K562 (cell line): ENCODE results near the gene CERS2. TPM values are rescaled to one million over a fixed set of nuclear protein-coding genes. Genes with fewer than 3 reads are reported as not detected.

Experiments used
- ATAC-seq: fragments of 200-7000 bp; cut with Tn5 transposase; 3 replicates; pipeline ENCODE4 v1.9.1; 2020; ENCODE audit warnings: moderate library complexity
- BruUV-seq: library from RNA; stranded (reverse); fragments of 400-500 nt; replicated peaks from 2 replicates; lab custom pipeline; 2021; lab: Mats Ljungman, UMichigan
- CTCF ChIA-PET: fragments of 300-600 bp; formaldehyde crosslinking; extraction: SDS; loops from one replicate; lab custom pipeline; 2021; ENCODE audit warnings: low intra/inter-chr PET ratio; lab: Yijun Ruan, JAX
- POLR2A ChIA-PET: fragments of 300-600, 350-650 bp; sonication (Branson Sonifier 250); formaldehyde crosslinking; extraction: SDS; loops from one replicate; lab custom pipeline; 2021; ENCODE audit warnings: antibody characterized with exemption, inconsistent platforms; lab: Yijun Ruan, JAX
- DNase-seq, 4 experiments: peaks; one replicate each; pipeline versions ENCODE4 v3.0.0 to v3.0.0-alpha.2; 2011 to 2018; ENCODE audit warnings: low spot score in 3 of 4, mixed read lengths in 3 of 4; ENCODE audit errors: extremely low read depth in 1 of 4
- FAIRE-seq: peaks from 2 replicates; lab custom pipeline; 2011; peaks lifted over from hg19 to GRCh38; lab: Jason Lieb, UNC
- H2AFZ ChIP-seq: 2 replicates; pipeline ENCODE4 v1.6.0; 2011; ENCODE audit warnings: low read depth, low read length, control low read depth, inconsistent platforms
- H3K27ac ChIP-seq: fragments of 200-600 bp; 3 replicates; pipeline ENCODE4 v1.8.0; 2011; ENCODE audit warnings: low read depth, mild to moderate bottlenecking, control low read depth, inconsistent platforms, low read length, moderate library complexity, mixed read lengths; ENCODE audit errors: extremely low read depth
- H3K27me3 ChIP-seq, 2 experiments: fragments of 300-600 bp in 1 of 2; 2 replicates in 1 of 2; 3 replicates in 1 of 2; pipeline versions ENCODE4 v1.6.0 to v1.8.0; 2011; ENCODE audit warnings: inconsistent platforms in 2 of 2, low read length in 2 of 2, mild to moderate bottlenecking in 1 of 2, mixed read lengths in 1 of 2, moderate library complexity in 1 of 2; ENCODE audit not compliant: control insufficient read depth in 2 of 2, insufficient read depth in 2 of 2
- H3K36me3 ChIP-seq: fragments of 300-600 bp; 3 replicates; pipeline ENCODE4 v1.8.0; 2011; ENCODE audit warnings: mild to moderate bottlenecking, low read length, inconsistent platforms; ENCODE audit not compliant: control insufficient read depth, insufficient read depth
- H3K4me1 ChIP-seq, 2 experiments: fragments of 200-600 bp in 1 of 2; replicated peaks in 1 of 2; 2 replicates in 1 of 2; 3 replicates in 1 of 2; pipeline versions ENCODE4 v1.5.1 to v1.8.0; 2011; ENCODE audit warnings: inconsistent platforms in 2 of 2, low read length in 2 of 2, mild to moderate bottlenecking in 1 of 2, mixed read lengths in 1 of 2, moderate library complexity in 1 of 2; ENCODE audit not compliant: control insufficient read depth in 2 of 2, insufficient read depth in 2 of 2
- H3K4me2 ChIP-seq: 2 replicates; pipeline ENCODE4 v1.6.1; 2011; ENCODE audit warnings: low read length, control low read depth, inconsistent platforms, mixed read lengths; ENCODE audit not compliant: insufficient read depth
- H3K4me3 ChIP-seq: fragments of 200-600 bp; sonication (generic), shearing (Covaris generic); 2 replicates; pipeline ENCODE4 v1.5.1; 2016; ENCODE audit warnings: control low read depth, inconsistent platforms
- H3K79me2 ChIP-seq: fragments of 200-600 bp; 3 replicates; pipeline ENCODE4 v1.8.0; 2011; ENCODE audit warnings: low read length, inconsistent platforms; ENCODE audit not compliant: control insufficient read depth, insufficient read depth
- H3K9ac ChIP-seq, 2 experiments: 2 replicates each; pipeline versions ENCODE4 v1.6.0 to v1.6.1; 2011; ENCODE audit warnings: low read depth in 2 of 2, low read length in 2 of 2, control low read depth in 1 of 2, inconsistent platforms in 1 of 2, mild to moderate bottlenecking in 1 of 2, mixed read lengths in 1 of 2; ENCODE audit not compliant: insufficient read depth in 1 of 2
- H3K9me1 ChIP-seq: one replicate; pipeline ENCODE4 v1.6.0; 2011; ENCODE audit warnings: inconsistent platforms, mild to moderate bottlenecking, low read length, moderate library complexity; ENCODE audit not compliant: control insufficient read depth, insufficient read depth
- H3K9me3 ChIP-seq: replicated peaks from 2 replicates; pipeline ENCODE4 v1.5.1; 2011; ENCODE audit warnings: low read depth, low read length, inconsistent platforms; ENCODE audit not compliant: control insufficient read depth, insufficient read depth
- H4K20me1 ChIP-seq: replicated peaks from 2 replicates; pipeline ENCODE4 v1.6.1; 2011; ENCODE audit warnings: low read length, inconsistent platforms, mixed read lengths; ENCODE audit not compliant: control insufficient read depth, insufficient read depth
- PBX2 ChIP-seq, 2 experiments: IDR thresholded peaks in 1 of 2; conservative IDR thresholded peaks in 1 of 2; 2 replicates each; pipeline ENCODE4 v1.6.1; 2016; ENCODE audit warnings: low read depth in 2 of 2, mild to moderate bottlenecking in 1 of 2, missing compliant biosample characterization in 1 of 2, missing genetic modification characterization in 1 of 2, moderate library complexity in 1 of 2
- ZKSCAN8 ChIP-seq: fragments of 200-800 bp; sonication (Bioruptor generic); IDR thresholded peaks from 2 replicates; pipeline ENCODE4 v1.6.1; 2016; ENCODE audit warnings: missing genetic modification characterization, missing compliant biosample characterization
- ZNF165 ChIP-seq: fragments of 250-450 bp; sonication (Bioruptor Pico); IDR thresholded peaks from 2 replicates; pipeline ENCODE4 v1.4.0; 2020; ENCODE audit warnings: borderline replicate concordance
- ZNF584 ChIP-seq: fragments of 200-800 bp; sonication (Bioruptor generic); IDR thresholded peaks from 2 replicates; pipeline ENCODE4 v1.6.1; 2016; ENCODE audit warnings: low read depth, mild to moderate bottlenecking, missing genetic modification characterization, missing compliant biosample characterization
- WGBS: fragments of 100-300 bp; shearing (Covaris generic); methylation state at CpG from one replicate; pipeline ENCODE4 v1.1.6; 2016; ENCODE audit warnings: low coverage, mixed read lengths; ENCODE audit not compliant: insufficient coverage; ENCODE audit errors: missing lambda C conversion rate; 5-methylcytosine and 5-hydroxymethylcytosine counted together
- in situ Hi-C: fragments of 300-500 bp; cut with MboI; formaldehyde crosslinking; loops from 4 replicates; pipeline ENCODE4 v1.15.0; 2018; ENCODE audit warnings: inconsistent platforms, mixed read lengths
- intact Hi-C: fragments of 100-400 bp; cut with micrococcal nuclease; formaldehyde crosslinking; loops from 2 replicates; pipeline ENCODE4 v1.14.2; 2022
- polyA plus RNA-seq, 8 experiments: library from polyadenylated mRNA; depleted of rRNA in 4 of 8; stranded (reverse) in 5 of 8; unstranded in 3 of 8; fragments of >200 nt; fragmentation: Nextera tagmentation in 2 of 8; fragmentation: Illumina TruSeq in 1 of 8; extraction: Ambion mirVana in 2 of 8; extraction: Trizol in 1 of 8; gene quantifications; 2 replicates each; pipeline versions ENCODE4 v1.2.1 to v1.2.3, GENCODE V29; 2011 to 2014; ENCODE audit warnings: inconsistent platforms in 1 of 8, missing spikeins in 1 of 8
- total RNA-seq, 7 experiments: library from RNA; depleted of rRNA in 6 of 7; stranded (reverse); fragments of >200 nt in 6 of 7; fragmentation: Illumina TruSeq in 2 of 7; extraction: Trizol in 2 of 7; gene quantifications; 2 replicates each; pipeline versions ENCODE4 v1.2.1 to v1.2.3, GENCODE V29; 2011 to 2021; ENCODE audit warnings: low replicate concordance in 1 of 7

The CERS2 gene
- total and polyA plus RNA-seq, 9 of the 15 experiments (the other 6 are each of a cell fraction or from before 2014, with no cell fraction given): 23.4 to 295 (median 132) TPM

- ChIA-PET CTCF (no interaction called here), POLR2A (interaction anchor here (0.7 to 1.8 kb wide), 6 partner anchors 10 to 764 kb away, joined by 3 to 7 read pairs (median 3); partner anchors contain the start of gene ANP32E)
- peak overlapping the region; percentile 88 for H2AFZ ChIP-seq
- no peaks in the 10 kb centered on the region for H3K27me3 ChIP-seq
- no peaks in the 10 kb centered on the region for H4K20me1 ChIP-seq
- peak overlapping the region; percentile 67; the same call in 1 of the 2 replicates for H3K4me2 ChIP-seq
- peaks cover 46 to 49% of the 10 kb centered on the region in 2 experiments for H3K4me1 ChIP-seq
- DNase-seq: no peak
- peaks cover 1% of the 10 kb centered on the region; the same call in 1 of the 3 replicates for H3K79me2 ChIP-seq
- no TSS peak for BruUV-seq
- WGBS: 95% methylated on average over 1 of the region's 2 CpGs
- H3K9ac ChIP-seq: peak overlapping the region; percentile 67 to 81; a peak in 2 of 4 replicates
- no peaks in the 10 kb centered on the region for H3K9me1 ChIP-seq
- in situ Hi-C loops (loop anchor here (5.0 to 10.0 kb wide), 2 partner anchors 435 to 743 kb away; partner anchors contain the start of gene CA14), intact Hi-C loops (loop anchor here (5.0 to 10.0 kb wide), 3 partner anchors 165 to 743 kb away; partner anchors contain the start of gene CA14)
- H3K9me3 ChIP-seq: no peaks in the 10 kb centered on the region
- TF ChIP-seq ZNF584 (peak; percentile 11; the same call in 1 of the 2 replicates), PBX2 (CRISPR knock-in tag; IDR thresholded peaks at IDR 0.05; ENCODE audit: low read depth) (no peak), PBX2 (tag; conservative IDR thresholded peaks at IDR 0.05; ENCODE audit: low read depth) (no peak), ZNF165 (0 out of 2 replicates have a peak, but pooled peaks have one; percentile 24), ZKSCAN8 (no peak)
- TF ChIP-seq, all 486 proteins: peak for 2
- Histone ChIP-seq H3K36me3 (peaks cover 11% of the 10 kb centered on the region; the same call in 2 of the 3 replicates), H3K27ac (peak overlapping the region; percentile 80), H3K4me3 (no peak overlapping the region)
- FAIRE-seq (no peak), ATAC-seq (no peak)
Measured at GRCh38 chr1:150999926-151000325, 25.3 kb upstream of the CERS2 start.
